KOPT-K1 (cell line): ENCODE data around the gene TIAM2.

ENCODE experiments used
- H3K27ac ChIP-seq: fragments of 200-600 bp; sonication (generic); 2 replicates; pipeline ENCODE4 v1.5.1; 2016; ENCODE audit warnings: antibody characterized with exemption, mild to moderate bottlenecking, low read depth, low read length; ENCODE audit not compliant: poor library complexity, severe bottlenecking
- H3K36me3 ChIP-seq: fragments of 200-600 bp; sonication (generic); 2 replicates; pipeline ENCODE4 v1.5.1; 2017; ENCODE audit warnings: antibody characterized with exemption, mild to moderate bottlenecking, low read length, moderate library complexity; ENCODE audit not compliant: insufficient read depth
- H3K9me3 ChIP-seq: fragments of 200-600 bp; sonication (generic); 2 replicates; pipeline ENCODE4 v1.5.1; 2017; ENCODE audit warnings: antibody characterized with exemption, low read length, mild to moderate bottlenecking; ENCODE audit not compliant: insufficient read depth, poor library complexity, severe bottlenecking

The TIAM2 gene

DNA sequence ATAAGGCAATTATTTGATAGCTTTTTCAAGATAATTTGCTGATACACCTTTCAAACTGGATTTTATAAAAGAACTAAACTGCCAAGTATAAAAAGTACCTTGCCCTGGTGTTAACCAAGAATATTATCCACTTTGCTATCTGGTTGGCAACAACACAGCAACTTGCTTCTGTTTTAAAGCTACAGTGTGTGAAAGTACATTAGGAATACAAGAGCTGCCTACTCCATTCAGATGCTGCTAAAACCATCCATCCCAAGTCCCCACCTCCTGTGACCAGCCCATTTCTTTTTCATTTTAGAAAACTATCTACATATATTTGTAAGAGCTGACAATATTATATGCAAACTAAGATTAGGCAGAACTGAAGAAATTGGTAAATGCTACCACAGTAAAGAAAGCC lies 281.5 kb downstream of the TIAM2 start:
- Histone ChIP-seq H3K9me3 (no peaks in the 10 kb centered on the region), H3K36me3 (peaks cover 80% of the 10 kb centered on the region), H3K27ac (no peak overlapping the region)

DNA sequence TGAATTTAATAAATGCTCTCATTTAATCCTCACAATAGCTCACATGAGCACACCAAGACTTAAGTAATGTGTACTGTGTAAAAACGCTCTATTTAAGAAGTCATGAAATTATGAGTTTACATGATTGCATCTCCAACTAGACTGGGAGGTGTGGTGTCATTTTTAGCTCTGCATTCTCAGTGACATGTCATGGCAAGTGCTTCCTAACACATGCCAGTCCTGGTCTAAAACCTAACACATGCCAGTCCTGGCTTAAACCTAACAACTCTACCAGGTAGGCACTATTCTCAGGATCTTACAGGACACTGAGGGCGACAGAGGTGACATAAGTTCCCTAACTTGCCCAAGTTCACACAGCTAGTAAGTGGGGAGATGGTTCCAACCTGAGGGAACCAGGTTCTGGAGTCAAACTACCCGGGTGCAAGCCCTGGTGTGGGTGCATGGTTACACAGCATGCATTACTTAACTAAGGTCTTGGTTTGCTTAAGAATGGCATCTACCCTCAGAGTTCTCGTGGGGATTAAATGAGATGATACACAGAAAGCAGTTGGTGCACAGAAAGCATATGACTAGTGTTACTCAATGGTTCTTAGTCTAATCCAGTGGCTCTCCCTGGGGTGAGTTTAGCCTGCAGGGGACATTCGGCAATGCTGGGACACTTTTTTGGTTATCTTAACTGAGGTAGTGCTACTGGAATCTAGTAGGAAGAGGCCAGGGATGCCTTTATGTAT lies 283.4 kb downstream of the TIAM2 start:
- H3K36me3 ChIP-seq, result peaks cover 80% of the 10 kb centered on the region
- no peak overlapping the region for H3K27ac ChIP-seq
- H3K9me3 ChIP-seq, result no peaks in the 10 kb centered on the region

DNA sequence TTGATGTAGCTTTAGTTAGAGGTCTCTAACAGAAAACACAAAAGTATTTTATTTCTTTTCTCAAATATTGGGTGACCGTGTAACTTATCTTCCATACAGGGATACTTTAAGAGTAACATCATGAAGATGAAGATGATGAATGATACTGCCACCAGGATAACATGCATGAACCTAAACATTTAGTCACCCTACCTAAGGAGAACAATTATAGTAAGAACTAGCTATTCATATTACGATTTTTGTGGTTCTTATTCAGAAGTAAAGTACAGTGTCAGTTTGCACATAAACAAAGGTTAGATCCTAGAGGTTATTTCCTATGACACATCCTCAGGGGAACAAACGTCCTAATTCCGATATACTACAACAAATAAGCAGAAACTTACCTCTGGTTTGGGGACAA lies 289.7 kb downstream of the TIAM2 start:
- H3K36me3 ChIP-seq, result peaks cover 79% of the 10 kb centered on the region
- H3K9me3 ChIP-seq, result no peaks in the 10 kb centered on the region

DNA sequence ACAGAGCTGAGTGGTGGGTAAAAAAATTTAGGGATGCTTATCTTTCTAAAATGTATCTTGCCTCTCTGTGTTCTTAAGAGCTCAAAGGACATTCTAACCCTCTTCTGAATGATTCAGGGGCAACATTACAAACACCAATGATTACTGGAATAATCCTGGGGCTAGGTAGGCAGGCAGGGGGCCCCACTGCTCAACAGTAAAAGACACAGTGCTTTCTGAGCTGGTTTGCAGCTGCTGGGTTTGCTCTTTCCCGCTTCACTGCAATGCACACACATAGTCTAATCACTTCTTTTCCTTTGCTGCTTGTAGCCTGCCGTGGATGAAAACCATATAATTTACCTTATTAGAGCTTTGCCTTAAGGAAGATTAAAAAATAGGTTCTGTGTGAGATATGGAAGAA lies 292.6 kb downstream of the TIAM2 start:
- peaks cover 84% of the 10 kb centered on the region for H3K36me3 ChIP-seq
- H3K9me3 ChIP-seq, result no peaks in the 10 kb centered on the region
- H3K27ac ChIP-seq, result no peak overlapping the region

More for the DNA sequence above, 289.7 kb downstream of the TIAM2 start:
- H3K27ac ChIP-seq, result no peak overlapping the region

DNA sequence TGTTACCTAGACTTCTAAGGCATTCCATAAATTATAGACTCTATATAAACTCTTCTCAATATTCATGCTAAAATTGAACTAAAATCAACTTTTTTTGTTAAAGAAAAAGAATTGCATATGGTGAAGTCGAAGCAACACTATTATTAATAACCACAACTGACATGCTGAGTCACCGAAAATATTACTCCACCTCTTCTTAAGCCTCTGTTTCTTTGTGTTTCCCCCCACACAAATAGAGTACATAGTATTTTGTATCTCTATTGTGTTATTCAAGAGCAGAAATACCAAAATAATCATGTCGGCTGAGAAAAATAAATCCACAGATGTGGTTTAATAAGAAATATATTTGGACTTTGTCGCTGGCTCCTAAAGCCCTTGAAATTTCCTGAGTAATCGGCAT lies 295.4 kb downstream of the TIAM2 start:
- Histone ChIP-seq H3K9me3 (no peaks in the 10 kb centered on the region), H3K27ac (no peak overlapping the region), H3K36me3 (peaks cover 81% of the 10 kb centered on the region)

DNA sequence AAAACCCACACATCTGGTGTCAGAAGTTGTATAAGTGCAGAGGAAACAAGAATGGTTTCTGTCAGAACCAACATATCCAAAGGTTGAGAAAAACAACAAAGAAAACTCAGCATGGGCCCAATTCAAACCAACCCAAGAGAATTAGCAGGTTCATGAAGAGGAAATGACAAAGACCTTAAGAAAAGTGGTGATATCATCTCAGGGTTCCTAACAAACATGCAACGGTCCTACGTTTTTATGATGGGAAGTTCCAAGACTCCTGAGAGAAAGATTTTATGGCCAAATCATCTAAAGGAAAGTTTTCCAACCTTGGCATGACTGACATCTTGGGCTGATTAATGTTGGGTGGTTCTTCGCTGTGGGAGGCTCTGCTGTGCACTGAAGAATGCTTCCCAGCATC lies 296.2 kb downstream of the TIAM2 start:
- no peaks in the 10 kb centered on the region for H3K9me3 ChIP-seq
- no peak overlapping the region for H3K27ac ChIP-seq
- peaks cover 85% of the 10 kb centered on the region for H3K36me3 ChIP-seq

DNA sequence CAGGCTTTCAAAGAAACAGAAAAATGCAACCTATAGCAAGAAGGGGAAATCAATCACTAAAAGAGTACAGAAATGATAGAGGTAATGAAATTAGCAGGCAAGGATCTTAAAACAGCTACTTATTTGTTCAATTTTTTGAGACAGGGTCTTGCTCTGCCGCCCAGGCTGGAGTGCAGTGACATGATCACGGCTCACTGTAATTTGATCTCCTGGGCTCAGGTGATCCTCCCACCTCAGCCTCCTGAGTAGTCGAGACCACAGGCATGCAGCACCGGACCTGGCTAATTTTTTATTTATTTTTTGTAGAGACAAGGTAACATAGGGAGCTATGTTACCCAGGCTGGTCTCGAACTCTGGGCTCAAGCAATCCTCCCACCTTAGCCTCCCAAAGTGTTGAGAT lies 297.6 kb downstream of the TIAM2 start:
- H3K36me3 ChIP-seq, result peaks cover 90% of the 10 kb centered on the region
- H3K9me3 ChIP-seq, result no peaks in the 10 kb centered on the region
- no peak overlapping the region for H3K27ac ChIP-seq

DNA sequence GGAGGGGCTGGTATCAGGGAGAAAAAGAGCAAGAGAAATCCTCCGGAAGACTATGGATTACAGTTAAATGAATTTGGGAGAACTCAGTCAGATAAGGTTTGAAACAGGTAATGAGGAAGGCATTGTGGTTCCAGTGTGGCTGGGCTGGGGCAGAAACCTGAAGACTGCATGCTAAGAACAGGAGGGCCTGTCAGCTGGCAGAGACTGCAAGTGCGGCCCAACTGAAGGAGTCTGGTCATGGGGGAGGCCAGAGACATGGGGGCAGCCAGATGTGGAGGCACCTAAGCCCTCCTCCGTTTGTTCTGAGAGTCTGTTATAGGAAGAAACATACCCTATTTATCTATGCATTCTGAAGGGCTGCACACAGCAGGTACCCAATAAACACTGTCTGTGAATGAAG lies 302.6 kb downstream of the TIAM2 start:
- no peaks in the 10 kb centered on the region for H3K9me3 ChIP-seq
- peaks cover 79% of the 10 kb centered on the region for H3K36me3 ChIP-seq
- no peak overlapping the region for H3K27ac ChIP-seq

DNA sequence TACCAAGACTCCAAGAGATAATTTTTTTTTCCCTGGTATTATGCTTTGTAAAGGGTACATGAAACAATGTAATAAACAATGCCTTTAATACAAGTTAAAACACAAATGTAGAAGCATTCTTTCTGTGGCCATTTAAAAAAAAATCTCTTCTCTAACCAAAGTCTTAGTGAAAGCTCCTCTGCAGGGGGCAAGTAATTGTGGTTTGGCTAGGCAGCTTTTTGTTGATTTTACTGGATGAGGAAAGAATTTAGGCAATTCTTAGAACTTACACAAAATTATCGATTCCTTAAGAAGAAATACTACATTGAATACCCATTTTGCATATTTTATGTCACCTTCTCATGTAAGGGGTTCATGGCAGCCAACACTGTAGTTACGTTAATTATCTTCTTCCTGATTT lies 306.8 kb downstream of the TIAM2 start:
- Histone ChIP-seq H3K27ac (no peak overlapping the region), H3K36me3 (peaks cover 74% of the 10 kb centered on the region), H3K9me3 (no peaks in the 10 kb centered on the region)

DNA sequence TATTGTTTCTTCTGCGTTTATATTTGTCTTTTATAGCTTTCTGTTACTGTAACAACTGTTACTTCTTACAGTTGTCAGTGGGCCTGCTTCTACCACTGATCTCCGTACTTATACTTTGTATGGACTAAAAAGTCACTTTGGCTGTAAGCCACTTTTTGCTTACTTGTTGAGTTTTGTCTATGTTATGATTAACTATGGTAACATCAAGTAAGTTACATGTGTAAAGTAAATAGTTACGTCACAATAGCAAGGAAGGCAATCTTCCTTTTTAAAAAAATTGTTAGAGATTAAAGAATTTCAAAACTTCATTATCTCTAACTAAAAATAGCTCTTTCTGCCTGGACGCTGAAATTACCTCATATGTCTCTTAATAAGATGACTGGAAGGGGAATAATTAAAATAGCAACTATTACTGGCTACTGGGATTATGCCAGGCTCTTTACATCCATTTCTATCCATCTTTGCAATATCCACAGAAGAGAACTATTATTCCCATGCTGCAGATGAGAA lies 308.3 kb downstream of the TIAM2 start:
- peaks cover 76% of the 10 kb centered on the region for H3K36me3 ChIP-seq
- no peak overlapping the region for H3K27ac ChIP-seq
- no peaks in the 10 kb centered on the region for H3K9me3 ChIP-seq

DNA sequence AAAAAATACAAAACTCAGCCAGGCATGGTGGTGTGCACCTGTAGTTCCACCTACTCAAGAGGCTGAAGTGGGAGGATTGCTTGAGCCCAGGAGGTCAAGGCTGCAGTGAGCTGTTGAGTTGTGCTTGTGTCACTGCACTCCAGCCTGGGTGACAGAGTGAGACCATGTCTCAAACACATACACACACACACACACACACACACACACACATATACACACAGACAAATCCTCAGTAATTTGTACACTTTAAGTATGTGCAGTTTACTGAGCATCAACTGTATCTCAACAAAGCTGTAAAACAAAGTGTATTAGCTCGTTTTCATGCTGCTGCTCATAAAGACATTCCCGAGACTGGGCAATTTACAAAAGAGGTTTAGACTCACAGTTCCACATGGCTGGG lies 311.8 kb downstream of the TIAM2 start:
- peaks cover 84% of the 10 kb centered on the region for H3K36me3 ChIP-seq
- no peaks in the 10 kb centered on the region for H3K9me3 ChIP-seq
- no peak overlapping the region for H3K27ac ChIP-seq
